CD4-positive, alpha-beta T cell treated with Interleukin-17A for 4 hours (primary cell): ENCODE measurements around the gene CPNE2.
"Not testable (repeated sequence)": the region's sequence is repeated elsewhere in the genome, so short reads cannot be mapped to it uniquely, and the experiment has no call there.

Experiments
- DNase-seq: peaks from one replicate; pipeline ENCODE4 v3.0.0-alpha.2; 2020; ENCODE audit warnings: mixed read lengths

CPNE2 gene

GRCh38 chr16:57102888-57103851 is 10.8 kb downstream of the CPNE2 start:
- no peak for DNase-seq

DNA sequence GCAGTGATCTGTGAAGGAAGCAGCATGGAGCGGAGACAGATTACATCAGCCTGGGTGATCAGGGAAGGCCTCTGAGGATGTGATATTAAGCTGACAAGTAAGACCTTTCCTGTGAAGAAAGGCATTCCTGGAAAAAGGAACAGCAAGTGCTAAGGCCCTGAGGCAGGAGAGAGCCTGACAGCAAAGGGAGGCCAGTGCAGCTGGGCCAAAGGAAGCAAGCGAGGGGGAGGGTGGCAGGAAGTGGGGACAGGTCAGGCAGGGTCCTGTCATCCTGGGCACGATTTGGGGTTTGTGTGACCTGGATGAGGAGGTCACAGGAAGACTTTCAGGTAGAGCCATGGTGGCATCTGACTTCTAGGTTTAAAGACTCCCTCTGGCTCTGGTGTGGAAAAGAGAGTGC is 12.3 kb downstream of the CPNE2 start:
- no peak for DNase-seq

GRCh38 chr16:57105184-57105583 is 12.8 kb downstream of the CPNE2 start:
- DNase-seq = no peak

- DNase-seq = no peak
Observed at GRCh38 chr16:57106767-57107166, 14.4 kb downstream of the CPNE2 start.

DNA sequence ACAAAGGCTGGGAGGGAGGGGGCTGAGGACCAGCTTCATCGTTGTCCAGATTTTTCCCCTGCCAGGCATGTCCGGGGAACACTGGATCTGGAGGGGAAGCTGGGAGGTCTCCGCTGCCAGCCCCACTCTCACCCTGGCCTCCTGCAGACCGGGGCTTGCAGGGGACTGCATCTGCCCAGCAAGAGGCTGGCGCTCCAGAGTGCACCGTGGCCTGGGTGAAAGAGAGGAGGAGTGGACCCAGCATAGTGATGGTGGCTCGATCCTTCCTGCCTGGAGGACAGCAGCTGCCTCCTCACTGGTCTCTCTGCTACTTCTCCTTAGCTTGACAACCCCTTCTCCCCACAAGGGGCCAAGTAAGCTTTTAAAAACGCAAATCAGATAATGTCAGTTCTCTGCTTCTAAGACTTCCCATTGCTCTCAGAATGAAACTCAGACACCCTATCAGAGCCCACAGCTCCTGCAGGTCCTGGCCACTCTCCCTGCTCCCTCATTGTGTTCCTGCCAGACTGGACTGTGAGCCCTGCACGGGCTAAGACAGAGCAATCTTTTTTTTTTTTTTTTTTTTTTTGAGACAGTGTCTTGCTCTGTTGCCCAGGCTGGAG is 15.0 kb downstream of the CPNE2 start:
- DNase-seq = no peak

DNA sequence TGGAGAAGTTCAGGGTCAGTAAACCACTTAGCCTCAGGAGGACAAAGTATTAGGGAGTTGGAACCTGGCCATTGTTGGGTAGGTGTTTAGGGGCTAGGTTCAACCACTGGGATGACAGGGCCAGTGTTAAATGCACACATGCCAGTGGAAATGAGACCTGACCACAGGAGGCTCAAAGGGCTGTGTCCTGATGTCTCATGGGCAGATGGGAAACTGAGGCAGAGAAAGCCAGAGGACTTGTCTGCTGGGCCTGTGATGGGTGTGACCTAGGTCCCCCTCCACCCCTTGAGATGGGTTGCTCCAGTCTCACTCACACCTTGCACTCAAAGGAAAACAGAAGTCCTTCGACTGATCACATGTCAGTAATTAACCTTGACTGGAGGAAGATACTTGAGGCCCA is 16.0 kb downstream of the CPNE2 start:
- DNase-seq = no peak

- DNase-seq = not testable (repeated sequence)
Observed at GRCh38 chr16:57109259-57110105, 17.1 kb downstream of the CPNE2 start.

- no peak for DNase-seq
Observed at GRCh38 chr16:57110937-57111336, 18.6 kb downstream of the CPNE2 start.

DNA sequence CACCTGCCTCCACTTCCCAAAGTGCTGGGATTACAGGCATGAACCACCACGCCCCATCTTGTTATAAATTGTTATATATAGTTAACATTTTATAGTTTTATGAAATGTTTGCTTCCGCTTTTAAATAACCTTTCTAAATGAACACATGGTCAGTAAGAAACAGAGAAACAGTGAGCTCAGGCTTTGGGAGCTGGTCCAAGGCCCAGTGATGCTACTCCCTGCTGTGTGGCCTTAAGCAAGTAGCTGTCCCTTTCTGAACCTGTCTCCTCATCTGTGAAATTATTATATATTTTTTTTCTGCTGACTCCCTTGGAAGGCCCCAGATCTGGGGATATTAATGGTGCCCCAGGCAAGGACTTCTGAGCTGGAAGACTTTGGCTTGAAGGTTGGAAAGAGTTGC is 19.0 kb downstream of the CPNE2 start:
- no peak for DNase-seq

- no peak for DNase-seq
Observed at GRCh38 chr16:57112403-57113041, 20.1 kb downstream of the CPNE2 start.

DNA sequence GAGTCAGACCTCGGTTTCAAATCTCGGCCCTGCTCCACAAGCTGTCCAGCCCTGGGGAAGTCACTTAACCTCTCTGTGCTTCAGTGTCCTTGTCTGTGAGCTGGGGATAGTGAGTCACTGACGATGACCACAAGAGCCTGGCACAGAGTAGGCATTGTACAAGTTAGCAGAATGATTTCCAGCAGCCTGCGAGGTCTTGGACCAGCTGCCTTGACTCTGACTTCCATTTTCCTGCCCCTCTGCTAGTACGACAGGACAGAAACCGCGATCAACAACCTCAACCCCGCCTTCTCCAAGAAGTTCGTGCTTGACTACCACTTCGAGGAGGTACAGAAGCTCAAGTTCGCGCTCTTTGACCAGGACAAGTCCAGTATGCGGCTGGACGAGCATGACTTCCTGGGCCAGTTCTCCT is 20.7 kb downstream of the CPNE2 start:
- DNase-seq = no peak

DNA sequence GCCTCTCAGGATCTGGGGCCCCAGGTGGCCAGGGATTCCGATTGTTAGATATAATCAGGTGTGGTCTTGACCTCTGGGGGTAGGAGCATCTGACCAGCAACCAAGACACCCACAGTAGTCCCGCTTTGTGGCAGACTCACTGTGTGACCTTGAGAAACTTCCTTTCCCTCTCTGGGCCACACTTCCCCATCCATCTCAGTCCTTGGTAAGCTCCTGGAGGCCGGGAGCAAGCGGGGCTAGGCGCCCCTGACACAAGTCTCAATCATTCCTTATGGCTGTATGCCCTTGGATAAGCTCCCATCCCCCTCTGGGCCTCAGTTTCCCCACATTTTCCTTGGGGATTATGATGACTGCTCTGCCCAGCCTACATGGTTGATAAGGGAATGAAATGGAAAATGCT is 21.3 kb downstream of the CPNE2 start:
- no peak for DNase-seq

GRCh38 chr16:57115168-57115513 is 22.8 kb downstream of the CPNE2 start:
- no peak for DNase-seq

DNA sequence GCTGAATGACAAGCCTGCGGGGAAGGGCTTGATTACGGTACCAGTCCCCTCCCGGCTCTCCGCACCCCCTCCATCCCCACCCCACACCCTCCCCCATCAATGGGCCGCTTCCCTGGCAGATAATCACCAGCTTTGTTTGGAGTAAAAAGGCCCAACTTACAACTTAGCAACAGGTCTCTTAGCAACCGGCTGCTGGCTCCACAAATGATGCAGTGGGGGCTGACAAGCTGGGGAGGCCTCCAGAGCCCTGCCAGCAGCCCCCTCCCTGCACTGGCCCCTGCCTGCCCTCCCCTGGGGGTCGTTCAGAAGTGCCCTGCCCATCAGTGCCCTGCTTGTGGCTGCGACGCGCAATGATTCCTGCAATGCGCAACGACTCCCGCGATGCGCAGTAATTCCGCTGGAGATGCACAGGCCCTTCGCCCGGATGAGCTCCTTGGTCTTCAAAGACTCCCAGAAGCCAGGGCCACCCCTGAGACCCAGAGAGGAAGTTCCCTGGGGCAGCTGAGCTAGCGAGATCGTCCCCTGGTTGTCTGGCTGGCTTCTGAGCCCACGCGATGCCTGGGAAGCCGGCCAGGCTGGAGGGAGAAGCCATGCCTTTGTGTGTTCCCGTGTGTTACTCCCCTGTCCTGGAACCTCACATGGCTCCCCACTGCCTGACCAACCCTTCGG is 23.3 kb downstream of the CPNE2 start:
- no peak for DNase-seq

GRCh38 chr16:57118461-57119084 is 26.2 kb downstream of the CPNE2 start:
- no peak for DNase-seq

DNA sequence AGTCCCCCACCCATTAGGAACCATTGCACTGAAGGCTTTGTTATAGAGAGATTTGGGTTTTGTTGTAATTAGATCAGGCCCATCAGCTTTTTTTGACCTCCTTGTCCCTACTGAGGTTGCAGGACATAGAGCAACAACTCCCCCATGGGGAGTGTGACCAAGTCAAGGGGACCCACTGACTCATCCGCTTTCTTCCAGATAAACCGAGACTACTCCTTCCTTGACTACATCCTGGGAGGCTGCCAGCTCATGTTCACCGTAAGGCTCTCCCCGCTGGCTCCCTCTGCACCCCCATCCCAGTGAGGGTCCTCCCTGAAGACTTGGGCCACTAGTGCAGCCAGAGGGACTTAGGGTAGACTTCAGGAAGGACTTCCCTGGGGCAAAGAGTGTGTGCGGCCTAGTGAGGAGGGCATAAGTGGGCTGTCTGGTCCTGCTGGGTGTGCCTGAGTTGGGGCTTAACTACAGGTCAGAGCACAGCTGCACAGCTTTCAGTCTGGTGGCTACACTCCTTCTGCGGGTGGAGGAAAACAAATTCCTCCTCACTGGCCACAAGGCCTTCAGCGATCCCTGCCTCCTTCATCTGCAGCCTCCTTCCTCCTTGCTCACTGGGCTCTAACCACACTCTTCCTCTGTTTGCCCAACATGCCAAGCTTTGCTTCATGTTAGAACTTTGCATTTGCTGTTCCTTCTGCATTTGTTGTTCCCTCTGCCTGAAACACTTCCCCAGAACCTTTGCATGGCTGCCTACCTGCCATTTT is 31.0 kb downstream of the CPNE2 start:
- DNase-seq = no peak

GRCh38 chr16:57123974-57124674 is 31.7 kb downstream of the CPNE2 start:
- DNase-seq = peak; percentile 47

DNA sequence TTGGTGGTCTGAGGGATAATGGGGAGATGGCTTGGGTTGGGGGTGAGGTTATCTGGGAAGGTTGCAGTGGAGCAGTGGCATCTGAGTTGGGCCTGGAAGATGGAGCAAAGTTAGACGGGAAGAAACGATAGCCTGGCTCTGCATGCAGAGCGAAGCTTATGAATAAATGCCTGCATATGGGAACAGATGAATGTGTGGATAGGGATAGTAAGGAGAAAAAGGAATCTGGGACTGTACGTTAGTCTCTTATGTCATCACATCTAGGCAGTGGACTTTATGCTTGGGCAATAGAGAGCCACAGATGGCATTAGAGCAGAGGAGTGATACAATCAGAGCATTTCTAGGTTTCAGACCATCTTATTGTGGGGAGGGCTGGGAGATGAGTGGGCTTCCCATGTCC is 33.0 kb downstream of the CPNE2 start:
- no peak for DNase-seq

DNA sequence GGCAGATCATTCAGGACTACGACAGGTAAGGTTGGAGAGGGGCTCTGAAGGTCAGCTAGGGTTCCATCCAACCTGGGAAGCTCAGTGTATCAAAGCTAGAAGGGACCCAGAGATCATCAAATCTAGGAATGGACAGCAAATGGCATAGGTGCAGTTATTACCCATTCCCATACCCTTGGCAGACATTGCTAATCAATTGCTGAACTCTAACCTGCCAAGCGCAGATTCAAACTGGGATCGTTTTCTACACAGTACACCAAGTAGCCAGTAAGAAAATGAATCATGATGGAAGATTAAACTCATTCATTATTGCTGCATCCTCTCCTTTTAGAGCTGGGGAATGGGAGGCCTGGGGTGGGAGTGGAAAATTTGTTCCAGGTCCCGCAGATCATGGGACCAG is 33.6 kb downstream of the CPNE2 start:
- DNase-seq = no peak

GRCh38 chr16:57126411-57126810 is 34.0 kb downstream of the CPNE2 start:
- no peak for DNase-seq
